MM.1S (cell line): ENCODE data around the gene DYNC1LI1.
A peak's percentile ranks its signal among the peaks of the same experiment; 100 is the strongest.

ENCODE experiments used
- CTCF ChIP-seq: fragments of 300-600 bp; sonication (generic); IDR thresholded peaks from 2 replicates; pipeline ENCODE4 v1.5.1; 2016; ENCODE audit warnings: antibody characterized with exemption, low read length, mixed read lengths
- EZH2 ChIP-seq: fragments of 300-600 bp; sonication (generic); optimal IDR thresholded peaks from 2 replicates; pipeline ENCODE3; 2017; ENCODE audit warnings: low read depth, mild to moderate bottlenecking, antibody characterized with exemption, low read length, mixed read lengths

DNA sequence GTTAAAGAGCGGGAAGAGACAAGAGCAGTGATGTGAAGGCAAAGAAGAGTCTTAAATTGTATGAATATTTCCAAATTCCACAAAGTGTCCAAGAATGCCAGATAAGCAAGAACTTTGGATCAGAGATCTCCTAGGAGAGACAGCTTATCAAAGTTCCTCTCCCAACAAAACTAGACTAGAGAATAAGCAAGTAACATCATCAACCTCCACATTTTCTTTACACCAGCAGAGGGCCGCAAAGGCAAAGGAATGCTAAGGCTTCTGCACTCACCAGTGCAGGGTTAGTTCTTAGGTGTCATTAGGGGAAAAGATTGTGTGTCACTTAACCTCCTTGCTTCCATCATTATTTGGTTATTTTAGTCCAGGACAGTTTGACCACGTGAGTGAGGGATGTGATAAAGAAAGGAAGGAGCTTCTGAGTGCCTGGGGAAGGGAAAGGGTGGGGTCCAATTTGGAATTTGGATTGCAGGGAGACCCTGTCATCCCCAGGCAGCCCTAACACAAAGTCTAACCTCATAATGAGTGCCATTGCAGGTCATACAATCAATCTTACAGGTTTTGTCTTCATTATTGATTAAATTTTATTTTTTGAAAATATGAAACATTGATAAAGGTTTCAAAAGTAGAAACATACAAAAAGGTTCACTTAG, 60.5 kb downstream of the DYNC1LI1 start:
- TF ChIP-seq EZH2 (no peak), CTCF (peak; percentile 69)
